BE2C (cell line): ENCODE data around the gene DRC3. TPM values are rescaled to one million over a fixed set of nuclear protein-coding genes. Genes with fewer than 3 reads are reported as not detected.
A peak's percentile ranks its signal among the peaks of the same experiment; 100 is the strongest.

Experiments
- DNase-seq: peaks from one replicate; pipeline ENCODE4 v3.0.0-alpha.2; 2020
- H3K27me3 ChIP-seq: fragments of 250-450 bp; sonication (Bioruptor Pico); 2 replicates; pipeline ENCODE4 v1.5.1; 2020; ENCODE audit warnings: mild to moderate bottlenecking
- H3K36me3 ChIP-seq: fragments of 250-450 bp; sonication (Bioruptor Pico); 2 replicates; pipeline ENCODE4 v1.5.1; 2020; ENCODE audit warnings: mild to moderate bottlenecking
- H3K4me1 ChIP-seq: fragments of 250-450 bp; sonication (Bioruptor Pico); 2 replicates; pipeline ENCODE4 v1.5.1; 2020
- H3K4me3 ChIP-seq: 2 replicates; pipeline ENCODE4 v1.5.1; 2011; ENCODE audit warnings: low read depth, low read length
- H3K9me3 ChIP-seq: fragments of 250-450 bp; sonication (Bioruptor Pico); 2 replicates; pipeline ENCODE4 v1.5.1; 2020
- polyA plus RNA-seq: library from polyadenylated mRNA; unstranded; fragments of >200 nt; gene quantifications from one replicate; pipeline ENCODE4 v1.2.1, GENCODE V29; 2012; ENCODE audit warnings: low read depth, missing spikeins; ENCODE audit not compliant: insufficient read length, insufficient read depth
- TF ChIP-seq, protein P1 (sequence below): IDR thresholded peaks from 2 replicates; pipeline ENCODE4 v1.5.1; 2012; ENCODE audit warnings: mild to moderate bottlenecking, low read depth, low read length

The DRC3 gene, protein sequence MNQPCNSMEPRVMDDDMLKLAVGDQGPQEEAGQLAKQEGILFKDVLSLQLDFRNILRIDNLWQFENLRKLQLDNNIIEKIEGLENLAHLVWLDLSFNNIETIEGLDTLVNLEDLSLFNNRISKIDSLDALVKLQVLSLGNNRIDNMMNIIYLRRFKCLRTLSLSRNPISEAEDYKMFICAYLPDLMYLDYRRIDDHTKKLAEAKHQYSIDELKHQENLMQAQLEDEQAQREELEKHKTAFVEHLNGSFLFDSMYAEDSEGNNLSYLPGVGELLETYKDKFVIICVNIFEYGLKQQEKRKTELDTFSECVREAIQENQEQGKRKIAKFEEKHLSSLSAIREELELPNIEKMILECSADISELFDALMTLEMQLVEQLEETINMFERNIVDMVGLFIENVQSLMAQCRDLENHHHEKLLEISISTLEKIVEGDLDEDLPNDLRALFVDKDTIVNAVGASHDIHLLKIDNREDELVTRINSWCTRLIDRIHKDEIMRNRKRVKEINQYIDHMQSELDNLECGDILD
- polyA plus RNA-seq, result 7.0 TPM

DNA sequence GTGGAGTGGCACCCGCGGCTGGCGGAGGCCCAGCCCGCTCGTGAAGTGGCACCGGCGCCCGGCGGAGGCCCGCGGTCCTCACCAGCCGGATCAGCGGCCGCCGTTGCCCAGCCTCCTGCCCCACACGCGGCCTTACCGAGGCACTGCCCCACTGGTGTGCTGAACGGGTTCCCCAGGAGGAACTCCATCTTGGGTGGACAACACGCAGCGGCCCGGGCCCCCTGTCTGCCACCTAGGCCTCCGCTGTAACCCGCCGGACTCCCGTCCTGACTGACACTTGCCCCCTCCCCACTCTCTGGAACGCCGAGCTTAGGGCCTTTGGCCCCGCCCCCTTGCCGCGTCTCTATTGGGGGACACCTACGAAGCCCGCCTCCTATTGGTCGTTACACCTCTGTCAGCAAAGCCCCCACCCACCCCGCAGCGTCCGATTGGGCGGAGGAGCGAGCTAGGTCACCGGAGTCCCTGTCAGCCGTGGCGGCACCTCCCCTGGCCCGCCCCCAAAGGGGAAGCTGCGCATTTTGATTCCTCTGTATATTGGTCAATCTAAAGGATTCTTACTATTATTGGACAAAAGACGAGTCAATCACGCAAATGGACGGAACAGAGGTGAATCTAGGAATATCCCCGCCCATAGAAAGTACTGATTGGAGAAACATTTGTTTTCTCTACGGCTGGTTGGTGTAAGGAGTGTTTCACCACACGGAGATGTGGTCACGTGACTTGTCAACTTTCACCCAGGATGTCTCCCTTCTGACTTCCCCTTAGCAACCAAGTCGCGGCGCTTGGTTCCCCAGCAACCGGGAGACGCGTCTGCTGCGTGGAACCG, at the start of gene DRC3, which contains the start of gene TOM1L2:
Gene DRC3, plus strand, starts transcription at position 737 of the 826 bp plus-strand sequence. CDS start 4,737 bp downstream, outside the sequence.
Gene TOM1L2, minus strand, starts transcription at position 275 of the 826 bp plus-strand sequence. Its CDS starts 87 bp downstream, at position 188.
- Histone ChIP-seq H3K27me3 (no peaks in the 10 kb centered on the region), H3K4me3 (peak within 1 kb of the TSS; percentile 66), H3K4me1 (no peaks in the 10 kb centered on the region), H3K9me3 (no peaks in the 10 kb centered on the region), H3K36me3 (no peaks in the 10 kb centered on the region)
- DNase-seq, result peak; percentile 98
- TF ChIP-seq, protein P1, sequence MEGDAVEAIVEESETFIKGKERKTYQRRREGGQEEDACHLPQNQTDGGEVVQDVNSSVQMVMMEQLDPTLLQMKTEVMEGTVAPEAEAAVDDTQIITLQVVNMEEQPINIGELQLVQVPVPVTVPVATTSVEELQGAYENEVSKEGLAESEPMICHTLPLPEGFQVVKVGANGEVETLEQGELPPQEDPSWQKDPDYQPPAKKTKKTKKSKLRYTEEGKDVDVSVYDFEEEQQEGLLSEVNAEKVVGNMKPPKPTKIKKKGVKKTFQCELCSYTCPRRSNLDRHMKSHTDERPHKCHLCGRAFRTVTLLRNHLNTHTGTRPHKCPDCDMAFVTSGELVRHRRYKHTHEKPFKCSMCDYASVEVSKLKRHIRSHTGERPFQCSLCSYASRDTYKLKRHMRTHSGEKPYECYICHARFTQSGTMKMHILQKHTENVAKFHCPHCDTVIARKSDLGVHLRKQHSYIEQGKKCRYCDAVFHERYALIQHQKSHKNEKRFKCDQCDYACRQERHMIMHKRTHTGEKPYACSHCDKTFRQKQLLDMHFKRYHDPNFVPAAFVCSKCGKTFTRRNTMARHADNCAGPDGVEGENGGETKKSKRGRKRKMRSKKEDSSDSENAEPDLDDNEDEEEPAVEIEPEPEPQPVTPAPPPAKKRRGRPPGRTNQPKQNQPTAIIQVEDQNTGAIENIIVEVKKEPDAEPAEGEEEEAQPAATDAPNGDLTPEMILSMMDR, result no peak

DNA sequence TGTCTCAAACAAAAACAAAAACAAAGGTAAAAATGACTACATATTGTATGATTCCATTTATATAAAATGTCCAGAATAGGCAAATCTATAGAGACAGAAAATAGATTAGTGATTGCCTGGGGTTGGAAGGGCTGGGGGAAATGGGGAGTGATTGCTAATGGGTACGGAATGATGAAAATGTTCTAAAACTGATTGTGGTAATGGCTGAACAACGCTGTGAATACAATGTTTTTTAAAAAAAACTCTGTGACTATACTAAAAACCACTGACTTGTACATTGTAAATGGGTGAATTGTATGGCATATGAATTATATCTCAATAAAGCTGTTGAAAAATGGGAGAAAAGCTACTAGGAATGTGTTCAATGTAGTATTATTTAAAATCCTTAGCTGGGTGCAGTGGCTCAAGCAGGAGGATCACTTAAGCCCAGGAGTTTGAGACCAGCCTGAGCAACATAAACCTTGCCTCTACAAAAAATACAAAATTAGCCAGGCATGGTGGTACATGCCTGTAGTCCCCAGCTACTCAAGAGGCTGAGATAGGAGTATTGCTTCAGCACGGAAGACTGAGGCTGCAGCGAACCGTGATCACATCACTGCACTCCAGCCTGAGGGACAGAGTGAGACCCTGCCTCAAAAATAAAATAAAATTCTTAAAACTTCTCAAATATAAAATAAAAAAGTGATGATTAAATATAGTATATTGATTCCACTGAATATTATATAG, 48.4 kb upstream of the DRC3 start:
- TF ChIP-seq, protein P1, result no peak
- Histone ChIP-seq H3K4me3 (no peak overlapping the region), H3K27me3 (no peaks in the 10 kb centered on the region), H3K9me3 (no peaks in the 10 kb centered on the region), H3K4me1 (peaks cover 5% of the 10 kb centered on the region; the same call in 1 of the 2 replicates), H3K36me3 (no peaks in the 10 kb centered on the region)
- no peak for DNase-seq

DNA sequence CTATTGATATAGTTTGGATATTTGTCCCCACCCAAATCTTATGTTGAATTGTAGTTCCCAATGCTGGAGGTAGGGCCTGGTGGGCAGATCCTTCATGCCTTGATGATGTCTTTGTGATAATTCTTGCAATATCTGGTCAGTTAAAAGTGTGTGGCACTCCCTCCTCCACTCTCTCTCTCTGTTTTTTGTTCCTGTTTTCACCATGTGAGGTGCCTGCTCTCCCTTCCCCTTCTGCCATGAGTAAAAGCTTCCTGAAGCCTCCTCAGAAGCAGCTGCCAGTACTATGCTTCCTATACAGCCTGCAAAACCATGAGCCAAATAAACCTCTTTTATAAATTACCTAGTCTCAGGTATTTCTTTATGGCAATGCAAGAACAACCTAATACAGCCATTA, 47.8 kb upstream of the DRC3 start:
- TF ChIP-seq, protein P1, result no peak
- H3K9me3 ChIP-seq, result no peaks in the 10 kb centered on the region
- no peak for DNase-seq
- H3K4me1 ChIP-seq, result peaks cover 2% of the 10 kb centered on the region; the same call in 1 of the 2 replicates
- no peaks in the 10 kb centered on the region for H3K27me3 ChIP-seq
- H3K36me3 ChIP-seq, result no peaks in the 10 kb centered on the region
- H3K4me3 ChIP-seq, result no peak overlapping the region

DNA sequence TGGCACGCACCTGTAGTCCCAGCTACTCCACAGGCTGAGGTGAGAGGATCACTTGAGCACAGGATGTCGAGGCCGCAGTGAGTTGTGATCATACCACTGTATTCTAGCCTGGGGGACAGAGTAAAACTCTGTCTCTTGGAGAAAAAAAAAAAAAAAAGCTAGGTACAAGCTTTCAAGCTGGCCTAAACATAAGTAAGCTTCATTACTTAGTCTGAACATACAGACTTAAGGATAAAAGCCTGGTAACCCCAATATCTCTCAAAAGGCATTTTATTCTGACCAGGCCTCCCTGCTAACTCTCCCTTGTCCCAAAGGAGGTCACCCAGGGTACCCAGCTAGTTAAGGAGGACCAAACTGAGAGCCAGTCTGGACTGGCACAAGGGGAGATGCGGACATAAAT, 46.6 kb upstream of the DRC3 start:
- TF ChIP-seq, protein P1, result no peak
- no peak overlapping the region for H3K4me3 ChIP-seq
- no peaks in the 10 kb centered on the region for H3K9me3 ChIP-seq
- H3K36me3 ChIP-seq, result no peaks in the 10 kb centered on the region
- DNase-seq, result no peak
- H3K4me1 ChIP-seq, result peaks cover 2% of the 10 kb centered on the region; the same call in 1 of the 2 replicates
- H3K27me3 ChIP-seq, result no peaks in the 10 kb centered on the region

DNA sequence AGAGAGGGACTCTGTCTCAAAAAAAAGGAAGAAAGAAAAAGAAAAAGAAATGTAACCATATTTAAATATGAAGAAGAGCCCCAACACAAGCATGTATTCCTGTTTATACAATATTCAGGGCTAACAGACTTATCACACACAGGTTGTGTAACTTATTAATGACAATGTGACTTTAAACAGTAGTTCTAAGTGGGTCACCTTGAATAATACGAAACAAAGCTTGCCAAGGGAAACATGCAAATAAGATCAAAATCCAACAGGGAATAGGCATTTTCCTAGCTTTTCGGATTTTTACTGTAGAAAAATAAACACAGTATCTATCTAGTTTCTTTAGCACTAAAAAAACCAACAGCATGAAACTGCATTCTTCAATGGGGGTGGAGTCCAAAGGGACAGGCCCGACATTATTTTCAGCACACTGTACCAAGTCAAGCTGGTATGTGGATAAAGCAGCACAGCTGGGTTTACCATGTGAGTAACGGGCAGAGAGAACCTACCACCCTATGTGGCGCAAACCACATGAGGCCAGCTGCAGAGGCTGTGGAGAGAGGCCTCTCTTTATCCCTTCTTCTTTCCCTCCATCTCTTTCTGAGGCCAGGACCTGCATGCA, 45.7 kb upstream of the DRC3 start:
- DNase-seq, result no peak
- H3K4me1 ChIP-seq, result peaks cover under 1% of the 10 kb centered on the region; the same call in 1 of the 2 replicates
- H3K9me3 ChIP-seq, result no peaks in the 10 kb centered on the region
- TF ChIP-seq, protein P1, result no peak
- no peak overlapping the region for H3K4me3 ChIP-seq
- H3K27me3 ChIP-seq, result no peaks in the 10 kb centered on the region
- H3K36me3 ChIP-seq, result no peaks in the 10 kb centered on the region
